Activated CD4-positive, CD25-positive, alpha-beta regulatory T cell (primary cell): ENCODE data around the gene HOXC9.

Experiments used
- DNase-seq, 4 experiments: peaks; one replicate each; lab custom pipeline; 2025; lab: John Stamatoyannopoulos, UW

HOXC9 gene

DNA sequence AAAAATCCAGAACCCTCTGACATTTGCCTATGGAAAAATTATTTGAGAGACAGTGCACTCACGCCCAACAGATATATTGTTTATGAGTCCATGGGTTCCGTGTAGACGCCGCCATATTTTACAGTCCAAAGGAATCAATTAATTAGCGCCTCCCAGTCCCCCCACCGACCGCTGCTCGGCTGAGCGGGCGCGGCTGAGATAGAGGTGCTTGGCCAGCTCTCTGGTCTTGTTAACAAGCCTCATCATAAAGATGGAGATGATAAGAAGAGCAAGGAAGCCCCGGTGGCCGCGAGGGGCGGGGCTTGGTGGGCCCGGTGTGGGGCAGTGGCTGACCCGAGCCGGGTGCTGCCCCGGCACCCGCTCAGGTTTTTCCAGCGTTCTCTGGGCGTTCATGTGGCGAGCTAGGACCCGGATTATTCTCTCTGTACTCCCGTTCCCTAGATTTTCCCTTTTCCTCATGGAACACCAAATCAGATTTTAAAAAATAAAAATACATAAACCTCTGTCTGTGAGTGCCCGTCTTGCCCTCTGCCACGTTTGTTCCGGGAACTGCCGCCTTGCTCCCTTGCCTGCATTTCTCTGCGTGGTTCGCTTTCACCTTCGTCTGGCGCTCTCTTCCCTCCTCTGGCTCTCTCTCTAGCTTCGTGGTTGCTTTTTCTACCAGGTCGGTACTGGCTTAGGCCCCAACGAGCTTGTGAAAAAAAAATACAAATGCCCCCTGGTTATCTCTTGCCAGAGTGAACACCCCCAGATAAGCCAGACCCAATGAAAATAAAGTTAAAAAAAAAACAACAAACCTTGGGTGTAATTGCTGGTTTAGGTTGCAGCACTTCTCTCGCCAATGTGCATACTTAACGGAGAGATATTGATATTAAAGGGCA, 36.3 kb upstream of the HOXC9 start:
- no peak for DNase-seq

DNA sequence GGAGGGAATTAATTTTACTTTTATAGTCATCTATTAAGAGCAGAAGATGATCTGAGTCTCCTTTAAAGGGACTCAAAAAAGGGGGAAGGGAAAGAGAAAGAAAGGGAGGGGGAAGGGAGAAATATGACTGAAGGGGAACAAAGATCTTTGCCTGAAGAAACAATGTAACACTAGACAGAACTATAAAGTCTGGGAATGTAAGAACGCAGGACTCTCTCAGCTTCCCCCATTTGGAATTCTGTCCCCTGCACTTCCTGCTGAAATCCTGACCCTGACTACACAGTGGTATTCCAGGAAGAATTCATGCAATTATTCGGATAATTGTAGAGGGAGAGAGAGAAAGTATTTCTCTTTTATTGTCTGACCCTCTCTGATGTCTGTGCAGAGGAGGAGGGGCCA, 35.6 kb upstream of the HOXC9 start:
- no peak for DNase-seq

- DNase-seq, result no peak
Observed at GRCh38 chr12:53965281-53966084, 34.5 kb upstream of the HOXC9 start.

- no peak for DNase-seq
Observed at GRCh38 chr12:53966085-53966384, 33.9 kb upstream of the HOXC9 start.

- no peak for DNase-seq
Observed at GRCh38 chr12:53966385-53967133, 33.4 kb upstream of the HOXC9 start.

DNA sequence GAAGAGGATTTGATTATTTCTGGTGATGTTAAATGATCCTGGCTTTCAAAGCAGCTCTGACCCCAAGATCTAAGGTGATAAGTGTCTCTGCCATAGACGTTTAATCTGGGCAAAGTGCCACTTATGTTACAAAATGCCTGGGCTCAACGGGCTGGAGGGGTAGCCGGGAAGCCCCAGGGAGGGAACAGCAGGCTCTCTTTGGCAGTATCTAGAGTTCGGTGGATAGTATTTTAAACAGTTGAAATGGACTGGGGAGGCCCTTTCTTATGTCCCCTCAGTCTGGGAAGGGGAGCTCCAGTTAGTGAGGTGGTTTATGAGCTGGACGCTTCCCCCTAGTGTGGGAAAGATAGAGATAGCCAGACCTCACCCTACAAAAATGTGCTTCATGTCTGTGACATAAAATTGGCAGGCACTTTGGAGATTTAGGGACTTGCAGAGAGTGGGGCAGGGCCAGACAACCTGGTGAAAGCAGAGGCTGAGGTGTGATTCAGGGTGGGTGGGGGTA, 32.5 kb upstream of the HOXC9 start:
- no peak for DNase-seq

DNA sequence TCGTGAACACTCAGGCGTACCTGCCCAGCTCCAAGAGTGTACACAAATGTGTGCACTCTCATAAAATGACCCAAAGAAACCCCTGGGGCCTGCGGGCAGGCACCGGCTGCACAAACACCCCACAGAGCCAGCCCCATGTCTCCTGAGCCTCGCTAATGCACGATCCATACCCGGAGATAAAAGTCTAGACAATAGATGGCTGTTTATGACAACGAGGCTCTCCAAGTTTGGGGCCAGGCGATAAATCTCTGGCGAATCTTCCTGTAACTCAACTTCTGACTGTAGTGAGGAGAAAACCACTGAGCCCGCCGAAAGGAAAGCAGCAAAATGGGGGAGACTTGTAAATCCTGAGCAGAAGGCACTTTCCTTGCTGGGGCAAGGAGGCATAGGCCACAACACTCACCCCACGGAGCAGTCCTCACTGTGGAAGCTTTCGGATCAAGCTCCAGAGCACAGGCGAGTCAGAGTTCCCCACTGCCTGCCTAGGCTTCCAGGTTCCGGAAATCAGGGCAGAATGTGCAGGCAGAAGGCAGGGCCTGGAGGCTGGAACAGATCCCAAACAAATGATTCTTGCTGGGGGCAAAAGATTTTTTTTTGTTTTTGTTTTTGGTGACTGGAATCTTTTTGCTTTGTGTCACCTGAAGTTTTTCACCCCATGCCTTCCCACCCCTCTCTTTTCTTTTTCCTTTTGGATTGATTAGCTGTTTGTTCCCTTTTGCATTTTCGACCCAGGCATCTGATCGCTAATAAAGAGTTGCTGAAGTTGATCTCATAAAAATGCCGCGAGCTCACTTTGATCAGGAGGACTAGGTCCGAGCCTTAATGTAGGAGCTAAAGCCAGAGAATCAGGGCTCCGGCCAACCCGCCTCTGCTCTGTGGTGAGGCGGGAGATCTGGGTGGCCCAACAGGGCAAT, 31.5 kb upstream of the HOXC9 start:
- no peak for DNase-seq

- no peak for DNase-seq
Observed at GRCh38 chr12:53969588-53970259, 30.2 kb upstream of the HOXC9 start.

DNA sequence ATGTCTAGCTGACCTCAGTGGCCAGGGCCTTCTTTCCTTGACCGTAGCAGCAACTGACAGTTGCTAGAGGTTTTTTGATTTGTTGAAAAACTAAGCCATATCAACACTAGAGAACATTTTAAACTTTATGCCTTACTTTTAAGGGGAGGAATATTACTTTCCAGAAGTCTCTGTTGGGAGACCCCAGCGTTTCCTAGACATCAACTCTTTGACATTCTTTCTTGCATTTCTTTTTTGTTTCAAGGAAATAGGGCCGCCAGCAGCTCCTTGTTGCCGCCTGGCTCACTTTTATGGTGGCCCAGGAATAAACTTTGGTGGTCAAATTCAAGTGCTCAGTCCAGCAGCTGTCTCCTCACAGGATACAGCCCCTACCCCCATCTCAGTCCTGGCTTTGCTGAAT, 29.5 kb upstream of the HOXC9 start:
- no peak for DNase-seq

DNA sequence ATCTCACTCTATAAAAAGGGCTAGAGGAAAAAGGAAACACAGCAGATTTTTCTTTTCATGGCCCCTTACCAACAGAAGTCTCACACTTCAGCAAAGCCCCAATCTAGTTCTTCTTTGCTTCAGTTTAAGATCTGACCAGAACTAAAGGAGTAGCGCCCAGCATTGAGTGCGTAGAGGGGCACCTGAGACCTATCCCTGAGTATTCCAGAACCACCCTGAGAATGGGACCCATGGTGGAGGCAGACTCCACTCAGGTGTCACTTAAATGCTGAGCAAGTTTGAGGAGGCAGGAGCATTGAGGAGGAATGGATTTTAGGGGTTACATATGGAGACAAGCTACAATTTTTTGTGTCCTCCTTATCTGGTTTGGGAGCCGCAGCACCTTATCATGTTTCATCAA, 28.8 kb upstream of the HOXC9 start:
- DNase-seq, result no peak

DNA sequence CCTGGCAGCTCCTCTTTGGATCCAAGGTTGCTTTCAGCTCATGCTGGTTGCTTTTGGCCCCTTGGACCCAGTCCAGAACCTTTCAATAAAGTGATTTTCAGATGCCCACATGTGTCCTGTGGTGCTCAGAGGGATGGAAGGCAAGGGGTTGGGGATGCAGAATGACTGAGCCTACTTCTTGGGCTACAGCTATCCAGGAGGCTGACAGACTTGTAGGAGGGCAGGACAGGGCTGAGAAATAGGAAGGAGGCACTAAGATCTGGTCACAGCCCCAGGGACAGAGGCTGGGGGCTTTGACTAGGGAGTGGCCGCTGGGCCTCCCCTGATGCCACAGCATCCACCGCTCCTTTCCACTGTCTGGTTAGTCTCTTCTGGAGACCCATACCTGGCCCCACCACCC, 28.3 kb upstream of the HOXC9 start:
- DNase-seq, result no peak

- no peak for DNase-seq
Observed at GRCh38 chr12:53972152-53972702, 27.7 kb upstream of the HOXC9 start.

GRCh38 chr12:53972722-53973235, 27.2 kb upstream of the HOXC9 start, which contains the start of gene HOXC11:
HOXC11 (plus strand) TSS chr12:53973126; CDS start chr12:53973242, 116 bp downstream.
- DNase-seq, result no peak

DNA sequence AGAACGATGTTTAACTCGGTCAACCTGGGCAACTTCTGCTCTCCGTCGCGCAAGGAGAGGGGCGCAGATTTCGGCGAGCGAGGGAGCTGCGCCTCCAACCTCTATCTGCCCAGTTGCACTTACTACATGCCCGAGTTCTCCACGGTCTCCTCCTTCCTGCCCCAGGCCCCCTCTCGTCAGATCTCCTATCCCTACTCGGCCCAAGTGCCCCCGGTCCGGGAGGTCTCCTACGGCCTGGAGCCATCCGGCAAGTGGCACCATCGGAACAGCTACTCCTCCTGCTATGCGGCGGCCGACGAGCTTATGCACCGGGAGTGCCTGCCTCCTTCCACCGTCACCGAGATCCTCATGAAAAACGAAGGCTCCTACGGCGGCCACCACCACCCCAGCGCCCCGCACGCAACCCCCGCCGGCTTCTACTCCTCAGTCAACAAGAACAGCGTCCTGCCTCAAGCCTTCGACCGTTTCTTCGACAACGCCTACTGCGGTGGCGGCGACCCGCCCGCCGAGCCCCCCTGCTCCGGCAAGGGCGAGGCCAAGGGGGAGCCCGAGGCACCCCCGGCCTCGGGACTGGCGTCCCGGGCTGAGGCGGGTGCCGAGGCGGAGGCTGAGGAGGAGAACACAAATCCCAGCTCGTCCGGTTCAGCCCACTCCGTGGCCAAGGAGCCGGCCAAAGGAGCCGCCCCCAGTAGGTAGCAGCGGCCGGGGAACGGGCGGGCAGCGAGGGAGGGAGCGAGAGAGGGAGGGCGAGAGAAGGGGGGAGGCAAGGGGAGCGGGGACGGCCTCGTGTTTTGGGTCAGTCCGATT, 26.5 kb upstream of the HOXC9 start:
- DNase-seq, result no peak

DNA sequence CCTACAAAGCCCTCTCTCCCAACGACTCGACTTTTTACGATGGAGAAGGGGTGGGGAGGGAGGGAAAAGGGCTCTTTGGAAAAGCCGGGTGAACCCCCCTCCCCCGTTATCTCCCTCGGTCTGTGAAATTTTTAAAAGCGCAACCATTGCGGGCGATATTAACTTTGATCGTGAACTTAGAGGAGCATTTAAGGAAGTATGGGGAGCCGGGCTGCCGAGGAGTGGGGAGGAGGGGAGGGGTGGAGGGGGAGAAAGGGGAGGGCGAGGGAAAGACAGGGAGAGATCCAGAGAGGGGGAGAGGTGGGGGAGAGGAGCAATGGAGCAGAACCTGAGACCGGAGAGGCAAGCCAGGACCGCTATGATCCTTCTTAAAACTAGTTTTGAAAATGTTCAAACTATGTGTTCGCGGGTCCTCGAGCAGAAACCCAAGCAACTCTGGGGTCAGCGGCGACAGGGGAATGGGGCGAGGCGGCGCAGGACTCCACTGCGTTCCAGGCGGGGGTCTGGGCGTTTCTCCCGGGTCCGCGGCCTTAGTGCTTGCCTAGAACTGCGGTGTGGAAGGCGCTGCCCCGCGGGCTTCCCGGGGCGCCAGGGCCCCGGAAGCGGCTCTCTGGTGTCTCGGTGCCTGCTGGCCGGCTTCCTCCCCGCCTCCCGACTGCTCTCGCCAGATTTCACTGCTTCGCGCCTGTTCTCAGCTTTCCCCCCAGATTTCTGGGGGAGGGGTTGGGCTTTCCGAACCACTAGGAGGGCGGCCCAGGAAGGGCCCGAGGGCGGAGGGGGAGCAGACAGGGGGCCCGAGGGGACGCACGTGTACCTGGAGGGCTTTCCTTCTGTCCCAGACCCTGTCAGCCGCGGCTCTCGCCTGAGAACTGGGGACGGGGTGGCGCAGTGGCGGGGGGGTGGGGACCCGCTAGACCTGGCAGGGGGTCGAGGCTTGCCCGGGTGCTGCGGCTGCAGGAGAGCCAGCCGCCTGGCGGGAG, 25.6 kb upstream of the HOXC9 start, which contains the start of gene HOTAIR:
Gene HOTAIR (minus strand): TSS at position 871 of the 980 bp plus-strand sequence.
- no peak for DNase-seq

- no peak for DNase-seq
Observed at GRCh38 chr12:53975064-53975471, 24.9 kb upstream of the HOXC9 start.

GRCh38 chr12:53975479-53976152, 24.3 kb upstream of the HOXC9 start:
- no peak for DNase-seq
